Measurements from ENCODE around the gene DEDD2. TPM values are rescaled to one million over a fixed set of nuclear protein-coding genes. Genes with fewer than 3 reads are reported as not detected.

DEDD2 gene
- total RNA-seq, 4 donors from 2014 or later = 23.2 to 30.2 (median 27.8) TPM

DNA sequence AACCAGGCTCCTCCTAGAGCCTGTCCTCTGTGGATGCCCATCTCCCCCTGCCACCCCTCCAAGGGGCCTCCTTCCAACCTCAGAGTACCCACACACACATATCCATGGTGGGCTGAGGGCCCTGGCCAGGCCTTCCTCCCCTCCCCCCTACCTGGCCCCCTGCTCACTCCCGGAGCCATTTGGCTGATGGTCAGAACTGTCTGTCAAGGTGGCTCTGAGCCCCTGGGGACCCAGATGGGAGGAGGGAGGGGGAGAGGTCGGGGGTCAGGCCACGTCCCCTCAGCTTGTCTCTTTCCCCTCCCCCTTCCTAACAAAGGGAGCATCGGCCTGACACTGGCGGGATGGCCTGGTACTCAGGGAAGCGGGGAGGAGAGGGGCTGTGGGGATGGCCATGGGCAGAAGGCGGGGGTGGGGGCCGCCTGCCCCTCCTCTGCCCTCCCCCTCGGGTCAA, 66.5 kb downstream of the DEDD2 start:
- TF ChIP-seq POLR2A (IDR thresholded peaks at IDR 0.05) = no peak
- TF ChIP-seq, protein P1, sequence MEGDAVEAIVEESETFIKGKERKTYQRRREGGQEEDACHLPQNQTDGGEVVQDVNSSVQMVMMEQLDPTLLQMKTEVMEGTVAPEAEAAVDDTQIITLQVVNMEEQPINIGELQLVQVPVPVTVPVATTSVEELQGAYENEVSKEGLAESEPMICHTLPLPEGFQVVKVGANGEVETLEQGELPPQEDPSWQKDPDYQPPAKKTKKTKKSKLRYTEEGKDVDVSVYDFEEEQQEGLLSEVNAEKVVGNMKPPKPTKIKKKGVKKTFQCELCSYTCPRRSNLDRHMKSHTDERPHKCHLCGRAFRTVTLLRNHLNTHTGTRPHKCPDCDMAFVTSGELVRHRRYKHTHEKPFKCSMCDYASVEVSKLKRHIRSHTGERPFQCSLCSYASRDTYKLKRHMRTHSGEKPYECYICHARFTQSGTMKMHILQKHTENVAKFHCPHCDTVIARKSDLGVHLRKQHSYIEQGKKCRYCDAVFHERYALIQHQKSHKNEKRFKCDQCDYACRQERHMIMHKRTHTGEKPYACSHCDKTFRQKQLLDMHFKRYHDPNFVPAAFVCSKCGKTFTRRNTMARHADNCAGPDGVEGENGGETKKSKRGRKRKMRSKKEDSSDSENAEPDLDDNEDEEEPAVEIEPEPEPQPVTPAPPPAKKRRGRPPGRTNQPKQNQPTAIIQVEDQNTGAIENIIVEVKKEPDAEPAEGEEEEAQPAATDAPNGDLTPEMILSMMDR (IDR thresholded peaks at IDR 0.05) = no peak
- H3K9me3 ChIP-seq = no peaks in the 10 kb centered on the region
- no peak overlapping the region for H3K27ac ChIP-seq
- no peak overlapping the region for H3K4me3 ChIP-seq
- peaks cover 0 to 98% (median 0%) of the 10 kb centered on the region in 4 donors for H3K27me3 ChIP-seq
- peaks cover 0 to 6% (median 0%) of the 10 kb centered on the region in 3 donors for H3K4me1 ChIP-seq
- 0% methylated on average over 3 of the region's 9 CpGs; no CpG with 5 or more reads in 1 of the 2 donors for WGBS, 2 donors
- H3K36me3 ChIP-seq = no peaks in the 10 kb centered on the region
- DNase-seq = no peak
- intact Hi-C loops (cut with DNase I) = no loop called here

DNA sequence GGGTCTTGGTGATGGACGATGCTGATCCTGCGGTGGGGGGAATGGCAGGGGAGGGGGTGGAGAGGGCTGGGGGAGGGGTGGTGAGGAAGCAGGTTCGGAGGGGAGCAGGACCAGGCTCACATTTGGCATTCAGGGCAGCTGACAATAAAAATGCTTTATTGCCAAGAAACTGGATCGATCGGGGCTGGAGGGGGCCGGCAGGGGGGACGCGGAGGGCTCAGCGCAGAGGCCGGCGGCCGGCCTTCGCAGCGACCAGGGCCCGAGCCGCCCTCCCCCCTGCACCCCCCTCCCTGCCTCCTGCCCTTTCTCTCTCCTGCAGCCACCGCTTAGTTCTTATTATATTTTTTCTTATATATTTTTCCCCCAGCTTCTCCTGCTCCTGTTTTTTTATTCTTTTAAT, 67.1 kb downstream of the DEDD2 start:
- Histone ChIP-seq H3K27ac (no peak overlapping the region), H3K9me3 (no peaks in the 10 kb centered on the region), H3K27me3 (peaks cover 0 to 93% (median 0%) of the 10 kb centered on the region in 4 donors), H3K4me3 (no peak overlapping the region), H3K4me1 (peaks cover 0 to 6% (median 0%) of the 10 kb centered on the region in 3 donors), H3K36me3 (no peaks in the 10 kb centered on the region)
- DNase-seq = no peak
- WGBS, 2 donors = 25 to 28% methylated on average over 16 to 17 of the region's 17 CpGs
- TF ChIP-seq, protein P1 (IDR thresholded peaks at IDR 0.05) = no peak
- no peak for TF ChIP-seq POLR2A (IDR thresholded peaks at IDR 0.05)
- intact Hi-C loops (cut with DNase I) = no loop called here

GRCh38 chr19:42149447-42150202, 67.9 kb downstream of the DEDD2 start:
- DNase-seq = no peak
- no peaks in the 10 kb centered on the region for H3K36me3 ChIP-seq
- TF ChIP-seq POLR2A (IDR thresholded peaks at IDR 0.05) = no peak
- TF ChIP-seq, protein P1 (IDR thresholded peaks at IDR 0.05) = no peak
- H3K27me3 ChIP-seq = peaks cover 0 to 85% (median 0%) of the 10 kb centered on the region in 4 donors
- 35 to 38% methylated on average over 1 to 5 of the region's 5 CpGs for WGBS, 2 donors
- intact Hi-C loops (cut with DNase I) = no loop called here
- H3K9me3 ChIP-seq = no peaks in the 10 kb centered on the region
- H3K27ac ChIP-seq = no peak overlapping the region
- no peak overlapping the region for H3K4me3 ChIP-seq
- peaks cover 0 to 6% (median 0%) of the 10 kb centered on the region in 3 donors for H3K4me1 ChIP-seq

Other genes starting within 250 kb of the DEDD2 start
- under 1 TPM in 2 of 4 donors, not detected in 2; 0.19 to 0.42 TPM for gene ATP1A3, start 223.4 kb downstream of the DEDD2 start, total RNA-seq
- 1 to 10 TPM in 1 of 4 donors, under 1 TPM in 3; 0.08 to 1.1 (median 0.37) TPM for gene GRIK5, start 147.5 kb downstream of the DEDD2 start, total RNA-seq
- 10 to 100 TPM; 13.2 to 24.3 (median 16.2) TPM for gene ZNF574, start 141.5 kb downstream of the DEDD2 start, total RNA-seq
- gene POU2F2, start 85.2 kb downstream of the DEDD2 start, total RNA-seq = under 1 TPM in 3 of 4 donors, not detected in 1; 0.18 to 0.67 (median 0.57) TPM
- gene ZNF526, start 2.6 kb upstream of the DEDD2 start, total RNA-seq = 1 to 10 TPM; 3.8 to 6.3 (median 4.0) TPM
- gene GSK3A, start 24.9 kb upstream of the DEDD2 start, total RNA-seq = 10 to 100 TPM; 15.9 to 29.6 (median 26.5) TPM
- 10 to 100 TPM; 13.3 to 32.5 (median 21.0) TPM for gene ERF, start 37.5 kb upstream of the DEDD2 start, total RNA-seq
- gene CIC, start 51.6 kb upstream of the DEDD2 start, total RNA-seq = 10 to 100 TPM; 25.1 to 54.9 (median 27.9) TPM
- 1 to 10 TPM in 1 of 4 donors, under 1 TPM in 3; 0.75 to 1.0 (median 0.82) TPM for gene PRR19, start 84.5 kb upstream of the DEDD2 start, total RNA-seq
- gene PAFAH1B3, start 84.9 kb upstream of the DEDD2 start, total RNA-seq = 10 to 100 TPM; 22.5 to 45.9 (median 30.3) TPM
- not detected for gene TMEM145, start 95.6 kb upstream of the DEDD2 start, total RNA-seq
- 10 to 100 TPM in 3 of 4 donors, 1 to 10 TPM in 1; 6.4 to 11.1 (median 10.3) TPM for gene MEGF8, start 108.0 kb upstream of the DEDD2 start, total RNA-seq
- gene CNFN, start 172.6 kb upstream of the DEDD2 start, total RNA-seq = 1,000 to 10,000 TPM in 2 of 4 donors, 100 to 1,000 TPM in 2; 530 to 1,759 (median 921) TPM
- gene LIPE, start 209.7 kb upstream of the DEDD2 start, total RNA-seq = 10 to 100 TPM in 1 of 4 donors, 1 to 10 TPM in 3; 5.2 to 10.8 (median 7.9) TPM
- 10 to 100 TPM; 19.3 to 97.7 (median 33.8) TPM for gene CXCL17, start 225.3 kb upstream of the DEDD2 start, total RNA-seq

Data from esophagus squamous epithelium (tissue), 5 donors.